K562 (cell line): ENCODE data around the gene TTLL12. TPM values are rescaled to one million over a fixed set of nuclear protein-coding genes. Genes with fewer than 3 reads are reported as not detected.

Source experiments
- ATAC-seq: fragments of 200-7000 bp; cut with Tn5 transposase; 3 replicates; pipeline ENCODE4 v1.9.1; 2020; ENCODE audit warnings: moderate library complexity
- BruUV-seq: library from RNA; stranded (reverse); fragments of 400-500 nt; replicated peaks from 2 replicates; lab custom pipeline; 2021; lab: Mats Ljungman, UMichigan
- CTCF ChIA-PET: fragments of 300-600 bp; formaldehyde crosslinking; extraction: SDS; loops from one replicate; lab custom pipeline; 2021; ENCODE audit warnings: low intra/inter-chr PET ratio; lab: Yijun Ruan, JAX
- POLR2A ChIA-PET: fragments of 300-600, 350-650 bp; sonication (Branson Sonifier 250); formaldehyde crosslinking; extraction: SDS; loops from one replicate; lab custom pipeline; 2021; ENCODE audit warnings: antibody characterized with exemption, inconsistent platforms; lab: Yijun Ruan, JAX
- DNase-seq, 4 experiments: peaks; one replicate each; pipeline versions ENCODE4 v3.0.0 to v3.0.0-alpha.2; 2011 to 2018; ENCODE audit warnings: low spot score in 3 of 4, mixed read lengths in 3 of 4; ENCODE audit errors: extremely low read depth in 1 of 4
- FAIRE-seq: peaks from 2 replicates; lab custom pipeline; 2011; peaks lifted over from hg19 to GRCh38; lab: Jason Lieb, UNC
- H2AFZ ChIP-seq: 2 replicates; pipeline ENCODE4 v1.6.0; 2011; ENCODE audit warnings: low read depth, low read length, control low read depth, inconsistent platforms
- H3K27ac ChIP-seq: fragments of 200-600 bp; 3 replicates; pipeline ENCODE4 v1.8.0; 2011; ENCODE audit warnings: low read depth, mild to moderate bottlenecking, control low read depth, inconsistent platforms, low read length, moderate library complexity, mixed read lengths; ENCODE audit errors: extremely low read depth
- H3K27me3 ChIP-seq, 2 experiments: fragments of 300-600 bp in 1 of 2; 2 replicates in 1 of 2; 3 replicates in 1 of 2; pipeline versions ENCODE4 v1.6.0 to v1.8.0; 2011; ENCODE audit warnings: inconsistent platforms in 2 of 2, low read length in 2 of 2, mild to moderate bottlenecking in 1 of 2, mixed read lengths in 1 of 2, moderate library complexity in 1 of 2; ENCODE audit not compliant: control insufficient read depth in 2 of 2, insufficient read depth in 2 of 2
- H3K36me3 ChIP-seq: fragments of 300-600 bp; 3 replicates; pipeline ENCODE4 v1.8.0; 2011; ENCODE audit warnings: mild to moderate bottlenecking, low read length, inconsistent platforms; ENCODE audit not compliant: control insufficient read depth, insufficient read depth
- H3K4me1 ChIP-seq, 2 experiments: fragments of 200-600 bp in 1 of 2; replicated peaks in 1 of 2; 2 replicates in 1 of 2; 3 replicates in 1 of 2; pipeline versions ENCODE4 v1.5.1 to v1.8.0; 2011; ENCODE audit warnings: inconsistent platforms in 2 of 2, low read length in 2 of 2, mild to moderate bottlenecking in 1 of 2, mixed read lengths in 1 of 2, moderate library complexity in 1 of 2; ENCODE audit not compliant: control insufficient read depth in 2 of 2, insufficient read depth in 2 of 2
- H3K4me2 ChIP-seq: 2 replicates; pipeline ENCODE4 v1.6.1; 2011; ENCODE audit warnings: low read length, control low read depth, inconsistent platforms, mixed read lengths; ENCODE audit not compliant: insufficient read depth
- H3K4me3 ChIP-seq: fragments of 200-600 bp; sonication (generic), shearing (Covaris generic); 2 replicates; pipeline ENCODE4 v1.5.1; 2016; ENCODE audit warnings: control low read depth, inconsistent platforms
- H3K79me2 ChIP-seq: fragments of 200-600 bp; 3 replicates; pipeline ENCODE4 v1.8.0; 2011; ENCODE audit warnings: low read length, inconsistent platforms; ENCODE audit not compliant: control insufficient read depth, insufficient read depth
- H3K9ac ChIP-seq, 2 experiments: 2 replicates each; pipeline versions ENCODE4 v1.6.0 to v1.6.1; 2011; ENCODE audit warnings: low read depth in 2 of 2, low read length in 2 of 2, control low read depth in 1 of 2, inconsistent platforms in 1 of 2, mild to moderate bottlenecking in 1 of 2, mixed read lengths in 1 of 2; ENCODE audit not compliant: insufficient read depth in 1 of 2
- H3K9me1 ChIP-seq: one replicate; pipeline ENCODE4 v1.6.0; 2011; ENCODE audit warnings: inconsistent platforms, mild to moderate bottlenecking, low read length, moderate library complexity; ENCODE audit not compliant: control insufficient read depth, insufficient read depth
- H3K9me3 ChIP-seq: replicated peaks from 2 replicates; pipeline ENCODE4 v1.5.1; 2011; ENCODE audit warnings: low read depth, low read length, inconsistent platforms; ENCODE audit not compliant: control insufficient read depth, insufficient read depth
- H4K20me1 ChIP-seq: replicated peaks from 2 replicates; pipeline ENCODE4 v1.6.1; 2011; ENCODE audit warnings: low read length, inconsistent platforms, mixed read lengths; ENCODE audit not compliant: control insufficient read depth, insufficient read depth
- ADNP ChIP-seq: fragments of 200-800 bp; sonication (Bioruptor generic); IDR thresholded peaks from 2 replicates; pipeline ENCODE4 v1.6.1; 2016; ENCODE audit warnings: missing genetic modification characterization, missing compliant biosample characterization
- BCOR ChIP-seq: fragments of 450-650 bp; IDR thresholded peaks from 2 replicates; pipeline ENCODE4 v1.6.1; 2016
- CEBPB ChIP-seq: fragments of 450-650 bp; IDR thresholded peaks from 2 replicates; pipeline ENCODE4 v1.6.1; 2016; ENCODE audit warnings: missing genetic modification characterization, missing compliant biosample characterization
- KDM1A ChIP-seq, 2 experiments: fragments of 450-650 bp; IDR thresholded peaks; 2 replicates each; pipeline ENCODE4 v1.6.1; 2016; ENCODE audit warnings: mild to moderate bottlenecking in 2 of 2
- NBN ChIP-seq: fragments of 450-650 bp; IDR thresholded peaks from 2 replicates; pipeline ENCODE4 v1.6.1; 2016; ENCODE audit warnings: low read depth, mild to moderate bottlenecking
- NCOR1 ChIP-seq: fragments of 450-650 bp; IDR thresholded peaks from 2 replicates; pipeline ENCODE4 v1.6.1; 2016; ENCODE audit warnings: mild to moderate bottlenecking, moderate library complexity
- PBX2 ChIP-seq, 2 experiments: IDR thresholded peaks in 1 of 2; conservative IDR thresholded peaks in 1 of 2; 2 replicates each; pipeline ENCODE4 v1.6.1; 2016; ENCODE audit warnings: low read depth in 2 of 2, mild to moderate bottlenecking in 1 of 2, missing compliant biosample characterization in 1 of 2, missing genetic modification characterization in 1 of 2, moderate library complexity in 1 of 2
- PHB ChIP-seq: fragments of 250-450 bp; sonication (Bioruptor Pico); IDR thresholded peaks from 2 replicates; pipeline ENCODE4 v1.5.0; 2021
- POLR2G ChIP-seq: fragments of 200-400 bp; formaldehyde crosslinking; IDR thresholded peaks from 2 replicates; pipeline ENCODE4 v1.6.1; 2017; ENCODE audit warnings: low read depth, mild to moderate bottlenecking, antibody characterized with exemption, low read length, moderate library complexity
- PURB ChIP-seq: sonication (generic); formaldehyde crosslinking; IDR thresholded peaks from 2 replicates; pipeline ENCODE4 v1.9.0; 2021; ENCODE audit warnings: low read depth, mild to moderate bottlenecking, missing genetic modification reagents
- RBFOX2 ChIP-seq: fragments of 200-400 bp; formaldehyde crosslinking; IDR thresholded peaks from 2 replicates; pipeline ENCODE4 v1.6.1; 2017; ENCODE audit warnings: low read depth, mild to moderate bottlenecking, low read length, moderate library complexity
- RBM25 ChIP-seq: fragments of 200-400 bp; formaldehyde crosslinking; IDR thresholded peaks from 2 replicates; pipeline ENCODE4 v1.6.1; 2018; ENCODE audit warnings: low read length, low read depth, moderate library complexity; ENCODE audit not compliant: severe bottlenecking
- RCOR1 ChIP-seq, 2 experiments: IDR thresholded peaks; 2 replicates each; pipeline ENCODE4 v1.6.1; 2012; ENCODE audit warnings: low read depth in 2 of 2, low read length in 2 of 2, borderline replicate concordance in 1 of 2, improper control_type of control experiment in 1 of 2
- RNF2 ChIP-seq: sonication (generic); IDR thresholded peaks from 2 replicates; pipeline ENCODE4 v1.6.1; 2016
- ZBTB34 ChIP-seq: fragments of 250-450 bp; sonication (Bioruptor Pico); IDR thresholded peaks from 2 replicates; pipeline ENCODE4 v1.8.0; 2021; ENCODE audit warnings: mild to moderate bottlenecking, moderate library complexity
- ZBTB49 ChIP-seq: sonication (generic); formaldehyde crosslinking; IDR thresholded peaks from 2 replicates; pipeline ENCODE4 v1.8.0; 2022; ENCODE audit warnings: missing genetic modification reagents, mild to moderate bottlenecking, borderline replicate concordance
- WGBS: fragments of 100-300 bp; shearing (Covaris generic); methylation state at CpG from one replicate; pipeline ENCODE4 v1.1.6; 2016; ENCODE audit warnings: low coverage, mixed read lengths; ENCODE audit not compliant: insufficient coverage; ENCODE audit errors: missing lambda C conversion rate; 5-methylcytosine and 5-hydroxymethylcytosine counted together
- in situ Hi-C: fragments of 300-500 bp; cut with MboI; formaldehyde crosslinking; loops from 4 replicates; pipeline ENCODE4 v1.15.0; 2018; ENCODE audit warnings: inconsistent platforms, mixed read lengths
- intact Hi-C: fragments of 100-400 bp; cut with micrococcal nuclease; formaldehyde crosslinking; loops from 2 replicates; pipeline ENCODE4 v1.14.2; 2022
- polyA plus RNA-seq, 8 experiments: library from polyadenylated mRNA; depleted of rRNA in 4 of 8; stranded (reverse) in 5 of 8; unstranded in 3 of 8; fragments of >200 nt; fragmentation: Nextera tagmentation in 2 of 8; fragmentation: Illumina TruSeq in 1 of 8; extraction: Ambion mirVana in 2 of 8; extraction: Trizol in 1 of 8; gene quantifications; 2 replicates each; pipeline versions ENCODE4 v1.2.1 to v1.2.3, GENCODE V29; 2011 to 2014; ENCODE audit warnings: inconsistent platforms in 1 of 8, missing spikeins in 1 of 8
- total RNA-seq, 7 experiments: library from RNA; depleted of rRNA in 6 of 7; stranded (reverse); fragments of >200 nt in 6 of 7; fragmentation: Illumina TruSeq in 2 of 7; extraction: Trizol in 2 of 7; gene quantifications; 2 replicates each; pipeline versions ENCODE4 v1.2.1 to v1.2.3, GENCODE V29; 2011 to 2021; ENCODE audit warnings: low replicate concordance in 1 of 7

Gene TTLL12
- total and polyA plus RNA-seq, 9 of the 15 experiments (the other 6 are each of a cell fraction or from before 2014, with no cell fraction given), result 1.3 to 128 (median 43.0) TPM

- CTCF ChIA-PET, result no interaction called here
- in situ Hi-C loops (no loop called here), intact Hi-C loops (no loop called here)
- H3K4me3 ChIP-seq, result no peak overlapping the region
- no peaks in the 10 kb centered on the region for H3K79me2 ChIP-seq
- H3K9me3 ChIP-seq, result no peaks in the 10 kb centered on the region
- H3K27me3 ChIP-seq, result no peaks in the 10 kb centered on the region
- H3K27ac ChIP-seq, result no peak overlapping the region
- no peak overlapping the region for H2AFZ ChIP-seq
- H3K9ac ChIP-seq, result peak overlapping the region in 1 of 2 experiments; percentile 84; a peak in 2 of 4 replicates
- H4K20me1 ChIP-seq, result no peaks in the 10 kb centered on the region
- POLR2A ChIA-PET, result interaction anchor here (0.7 kb wide), 1 partner anchor 56 kb away, joined by 3 read pairs; no protein-coding TSS in a partner anchor
- H3K4me2 ChIP-seq, result no peak overlapping the region
- no TSS peak for BruUV-seq
- no peak for DNase-seq
- peaks cover 11 to 66% of the 10 kb centered on the region in 2 experiments for H3K4me1 ChIP-seq
- FAIRE-seq, result no peak
- no peak for ATAC-seq
- H3K9me1 ChIP-seq, result no peaks in the 10 kb centered on the region
- H3K36me3 ChIP-seq, result peaks cover 24% of the 10 kb centered on the region; the same call in 1 of the 3 replicates
- WGBS, result 91% methylated on average over 12 of the region's 24 CpGs
- peak in 1 of 2 experiments; percentile 52; a peak in 1 of 4 replicates for TF ChIP-seq RCOR1 (IDR thresholded peaks at IDR 0.05; ENCODE audit: borderline replicate concordance in 1 of 2, low read depth in 2 of 2, low read length in 2 of 2)
- no peak for TF ChIP-seq NBN
- TF ChIP-seq KDM1A (IDR thresholded peaks at IDR 0.05), result peak in 1 of 2 experiments; percentile 54; a peak in 1 of 4 replicates
- TF ChIP-seq RNF2, result no peak
- no peak for TF ChIP-seq PURB (CRISPR knock-in tag)
- no peak for TF ChIP-seq ZBTB34 (CRISPR knock-in tag)
- no peak for TF ChIP-seq CEBPB
- 0 out of 2 replicates have a peak, but pooled peaks have one; percentile 3 for TF ChIP-seq POLR2G
- TF ChIP-seq BCOR, result peak; percentile 74
- TF ChIP-seq ZBTB49 (CRISPR knock-in tag), result no peak
- TF ChIP-seq PHB (CRISPR knock-in tag), result no peak
- TF ChIP-seq NCOR1, result no peak
- TF ChIP-seq ADNP (tag), result peak; percentile 54
- peak; percentile 51 for TF ChIP-seq RBM25
- no peak for TF ChIP-seq PBX2 (CRISPR knock-in tag; IDR thresholded peaks at IDR 0.05; ENCODE audit: low read depth)
- TF ChIP-seq PBX2 (tag; conservative IDR thresholded peaks at IDR 0.05; ENCODE audit: low read depth), result no peak
- peak; percentile 28; the same call in 1 of the 2 replicates for TF ChIP-seq RBFOX2
Observed at GRCh38 chr22:43162412-43163150, 24.4 kb downstream of the TTLL12 start.
